GM12891 (cell line): ENCODE results near the gene ADAMTS19.

Source experiments
- POLR2A ChIP-seq: IDR thresholded peaks from 2 replicates; pipeline ENCODE4 v1.6.1; 2011; ENCODE audit warnings: low read depth, low read length, control low read depth
- TAF1 ChIP-seq: IDR thresholded peaks from 2 replicates; pipeline ENCODE4 v1.6.1; 2011; ENCODE audit warnings: low read depth, low read length, control low read depth

DNA sequence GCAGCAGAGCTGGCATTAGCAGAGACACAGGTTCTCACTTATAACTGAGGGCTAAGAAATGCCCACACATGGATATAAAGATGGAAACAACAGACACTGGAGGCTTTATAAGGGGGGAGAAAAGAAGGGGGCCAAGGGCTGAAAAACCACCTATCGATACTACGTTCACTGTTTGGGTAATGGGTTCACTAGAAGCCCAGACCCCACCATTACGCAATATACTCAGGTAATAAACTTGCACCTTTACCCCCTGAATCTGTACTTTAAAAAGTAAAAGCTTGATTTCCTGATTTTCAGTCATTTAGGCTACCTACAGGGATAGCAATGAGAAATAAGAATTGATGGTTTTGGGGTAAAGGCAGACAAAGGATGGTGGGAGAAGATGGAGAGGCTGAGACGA lies 285.9 kb downstream of the ADAMTS19 start:
- TF ChIP-seq TAF1 (no peak), POLR2A (no peak)
